Activated CD8-positive, alpha-beta T cell treated with anti-CD3 and anti-CD28 coated beads, Interleukin-2, amount 10 ng/mL, durations not matched to agents 7 days and 5 days (primary cell): Measurements from ENCODE around the gene CDK5RAP1. TPM values are rescaled to one million over a fixed set of nuclear protein-coding genes. Genes with fewer than 3 reads are reported as not detected.
A peak's percentile ranks its signal among the peaks of the same experiment; 100 is the strongest.

Source experiments
- ATAC-seq: fragments of 150-1000 bp; cut with Tn5 transposase; one replicate; pipeline ENCODE4 v1.10.0; 2021; ENCODE audit warnings: moderate library complexity
- CTCF ChIA-PET: fragments of 350-600 bp; sonication (Branson Sonifier 250); formaldehyde crosslinking; loops from one replicate; lab custom pipeline; 2021; ENCODE audit warnings: antibody characterized with exemption; lab: Charles Lee
- POLR2A ChIA-PET: fragments of 350-600 bp; sonication (Branson Sonifier 250); formaldehyde crosslinking; loops from one replicate; lab custom pipeline; 2021; ENCODE audit warnings: antibody characterized with exemption; lab: Charles Lee
- DNase-seq: peaks from one replicate; pipeline ENCODE4 v3.0.0-alpha.2; 2020
- H3K27ac Mint-ChIP-seq: one replicate; pipeline ENCODE4 v1.8.0; 2021; ENCODE audit warnings: mild to moderate bottlenecking, mixed read lengths
- H3K27me3 Mint-ChIP-seq: one replicate; pipeline ENCODE4 v1.8.0; 2021; ENCODE audit warnings: low read depth, mixed read lengths
- H3K36me3 Mint-ChIP-seq: one replicate; pipeline ENCODE4 v1.8.0; 2021; ENCODE audit warnings: low read depth, mixed read lengths
- H3K4me1 Mint-ChIP-seq: one replicate; pipeline ENCODE4 v1.8.0; 2021; ENCODE audit warnings: low read depth, mixed read lengths
- H3K4me3 Mint-ChIP-seq: one replicate; pipeline ENCODE4 v1.8.0; 2021; ENCODE audit warnings: mild to moderate bottlenecking, mixed read lengths
- H3K9me3 Mint-ChIP-seq: one replicate; pipeline ENCODE4 v1.8.0; 2022; ENCODE audit warnings: mixed read lengths; ENCODE audit not compliant: insufficient read depth
- total RNA-seq, 2 experiments: library from RNA; stranded (reverse); gene quantifications; one replicate each; pipeline ENCODE4 v1.2.3, GENCODE V29; 2021

Gene CDK5RAP1
- total RNA-seq, 2 experiments from 2014 or later, result 32.9 to 37.5 TPM

DNA sequence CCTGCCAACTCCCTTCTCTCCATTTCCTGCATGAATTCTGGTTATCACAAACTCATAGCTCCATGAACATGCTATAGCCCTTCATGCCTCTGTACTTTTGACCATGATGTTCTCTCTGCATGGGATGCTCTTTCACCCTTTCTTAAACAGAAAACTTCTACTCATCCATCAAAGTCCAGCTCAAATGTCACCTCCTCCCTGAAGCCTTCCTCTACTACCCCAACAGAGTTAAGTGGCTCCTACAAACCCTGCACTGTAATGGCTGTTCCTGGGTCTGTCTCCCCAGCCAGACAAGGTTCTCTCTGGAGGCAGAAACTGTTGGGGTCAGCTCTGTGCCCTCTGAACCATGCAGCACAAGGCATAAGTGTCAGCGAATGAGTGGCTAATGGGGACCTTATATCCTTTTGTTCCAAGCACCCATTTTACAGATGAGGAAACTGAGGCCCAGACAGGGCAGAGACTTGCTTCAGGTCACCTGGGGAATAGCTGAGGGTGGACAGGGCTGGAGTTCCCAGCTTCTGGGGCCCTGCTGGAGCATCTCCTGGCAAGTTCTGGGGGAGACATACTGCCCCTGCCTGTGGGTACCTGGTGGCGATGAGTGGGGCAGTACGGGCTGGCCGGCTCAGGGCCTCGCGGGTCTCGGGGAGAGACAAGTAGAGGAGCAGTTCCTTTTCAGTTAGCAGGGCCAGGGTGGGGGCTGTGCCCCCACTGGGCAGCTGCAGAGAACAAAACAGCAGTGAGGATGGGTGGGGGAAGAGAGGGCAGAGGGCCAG lies 10.6 kb upstream of the CDK5RAP1 start:
- Mint-ChIP-seq H3K27me3 (no peaks in the 10 kb centered on the region), H3K4me1 (peaks cover 2% of the 10 kb centered on the region), H3K36me3 (peaks cover 12% of the 10 kb centered on the region), H3K9me3 (no peaks in the 10 kb centered on the region), H3K4me3 (no peak overlapping the region), H3K27ac (no peak overlapping the region)
- POLR2A ChIA-PET, result interaction anchor here (1.5 kb wide), 1 partner anchor 10 kb away, joined by 5 read pairs; the partner anchor contains the start of gene CDK5RAP1
- CTCF ChIA-PET, result interaction anchor here (1.4 kb wide), 1 partner anchor 150 kb away, joined by 4 read pairs; no protein-coding TSS in a partner anchor
- ATAC-seq (no peak), DNase-seq (no peak)

DNA sequence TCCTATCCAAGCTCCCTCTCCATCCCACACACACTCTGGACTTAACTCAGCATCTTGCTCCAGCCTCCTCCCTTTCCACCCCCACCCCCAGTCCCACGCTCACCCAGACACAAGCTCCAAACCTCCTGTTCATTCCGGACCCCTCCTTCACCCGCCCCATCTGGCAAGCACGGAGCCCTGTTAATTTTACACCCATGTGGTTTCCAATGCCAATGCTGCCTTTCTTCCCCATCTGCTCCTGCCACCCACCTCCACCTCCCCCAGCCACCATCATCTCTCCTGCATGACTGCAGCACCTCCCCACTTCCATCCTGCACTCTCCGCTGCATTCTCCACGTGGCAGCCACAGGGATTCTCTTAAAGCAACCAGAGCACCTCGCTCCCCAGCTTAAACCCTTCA lies 9.9 kb upstream of the CDK5RAP1 start:
- CTCF ChIA-PET, result interaction anchor here (1.4 kb wide), 1 partner anchor 151 kb away, joined by 4 read pairs; no protein-coding TSS in a partner anchor
- H3K4me3 Mint-ChIP-seq, result no peak overlapping the region
- POLR2A ChIA-PET, result interaction anchor here (1.5 kb wide), 1 partner anchor 10 kb away, joined by 5 read pairs; the partner anchor contains the start of gene CDK5RAP1
- H3K36me3 Mint-ChIP-seq, result peaks cover 13% of the 10 kb centered on the region
- H3K27me3 Mint-ChIP-seq, result no peaks in the 10 kb centered on the region
- H3K27ac Mint-ChIP-seq, result no peak overlapping the region
- ATAC-seq (no peak), DNase-seq (no peak)
- H3K4me1 Mint-ChIP-seq, result peaks cover 2% of the 10 kb centered on the region
- H3K9me3 Mint-ChIP-seq, result no peaks in the 10 kb centered on the region

DNA sequence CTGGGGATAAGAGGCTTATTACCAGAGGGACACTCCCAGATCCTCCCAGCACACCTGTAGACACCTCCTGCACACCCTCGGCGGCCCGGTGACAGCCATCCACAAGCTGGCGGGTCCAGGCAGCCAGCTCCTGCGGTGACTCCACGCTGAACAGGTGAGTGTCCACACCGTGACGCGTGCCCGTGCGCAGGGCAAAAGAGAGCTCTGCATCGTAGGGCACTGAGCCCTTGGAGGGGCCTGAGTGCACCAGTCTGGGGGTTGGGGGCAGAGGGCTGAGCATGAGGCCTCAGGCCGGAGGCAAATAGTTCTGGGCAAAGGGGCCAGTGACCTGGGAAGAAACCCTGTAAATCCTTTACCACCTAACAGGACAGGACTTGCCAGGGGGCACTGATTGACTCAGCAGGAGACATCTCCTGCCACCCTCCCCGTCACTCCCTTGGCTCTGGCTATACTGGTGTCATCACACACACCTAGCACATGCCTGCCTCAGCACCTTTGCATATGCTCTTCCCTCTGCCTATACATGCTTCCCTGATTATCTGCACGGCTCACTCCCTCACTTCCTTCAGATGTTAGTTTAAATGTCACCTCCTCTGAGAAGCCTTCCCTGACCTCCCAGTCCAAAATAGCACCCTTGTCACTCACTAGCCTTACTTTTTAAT lies 8.9 kb upstream of the CDK5RAP1 start:
- ChIA-PET POLR2A (no interaction called here), CTCF (no interaction called here)
- Mint-ChIP-seq H3K36me3 (peaks cover 13% of the 10 kb centered on the region), H3K4me1 (peaks cover 2% of the 10 kb centered on the region), H3K9me3 (no peaks in the 10 kb centered on the region), H3K27ac (no peak overlapping the region), H3K4me3 (no peak overlapping the region), H3K27me3 (no peaks in the 10 kb centered on the region)
- no peak for ATAC-seq
- no peak for DNase-seq

DNA sequence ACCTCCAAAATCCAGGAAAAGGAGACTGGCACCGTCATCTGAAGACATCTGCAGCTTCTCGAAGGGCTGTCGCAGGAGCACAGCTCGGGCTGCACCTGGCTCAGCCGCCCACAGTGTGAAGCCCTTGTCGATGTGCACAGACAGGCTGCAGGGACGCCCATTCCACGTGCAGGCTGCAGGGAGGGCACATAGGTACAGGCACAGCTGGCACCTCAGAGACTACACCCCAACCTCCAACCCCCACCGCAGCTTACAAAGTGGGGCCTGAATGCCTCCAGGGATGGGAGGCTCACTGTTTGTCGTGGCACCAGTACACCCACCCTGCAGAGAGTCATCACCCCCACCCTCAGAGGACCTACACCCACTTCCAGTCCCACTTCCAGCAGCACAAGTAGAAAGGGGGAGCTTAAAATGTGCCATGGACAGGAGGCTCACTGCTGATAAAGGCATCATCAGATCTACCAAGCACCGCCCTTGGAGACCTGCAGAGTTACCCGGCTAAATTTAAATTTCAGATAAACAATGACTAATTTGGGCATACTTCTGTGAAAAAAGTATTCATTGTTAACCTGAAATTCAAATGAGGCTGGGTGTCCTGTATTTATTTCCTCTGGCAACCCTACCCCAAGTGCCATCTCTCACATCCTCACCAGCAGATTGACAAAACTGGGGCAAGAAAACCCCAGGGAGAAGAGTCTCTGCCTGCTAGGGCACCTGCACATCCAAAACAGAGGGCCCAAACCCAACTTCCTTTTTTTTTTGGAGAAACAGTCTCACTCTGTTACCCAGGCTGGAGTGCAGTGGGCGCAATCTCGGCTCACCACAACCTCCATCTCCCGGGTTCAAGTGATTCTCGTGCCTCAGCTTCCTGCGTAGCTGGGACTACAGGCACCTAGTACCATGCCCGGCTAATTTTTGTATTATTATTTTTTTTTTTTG lies 7.7 kb upstream of the CDK5RAP1 start:
- H3K9me3 Mint-ChIP-seq, result no peaks in the 10 kb centered on the region
- peaks cover 13% of the 10 kb centered on the region for H3K36me3 Mint-ChIP-seq
- CTCF ChIA-PET, result no interaction called here
- H3K4me3 Mint-ChIP-seq, result no peak overlapping the region
- ATAC-seq, result no peak
- H3K27me3 Mint-ChIP-seq, result no peaks in the 10 kb centered on the region
- no peak overlapping the region for H3K27ac Mint-ChIP-seq
- POLR2A ChIA-PET, result no interaction called here
- H3K4me1 Mint-ChIP-seq, result peaks cover 2% of the 10 kb centered on the region
- DNase-seq, result no peak

DNA sequence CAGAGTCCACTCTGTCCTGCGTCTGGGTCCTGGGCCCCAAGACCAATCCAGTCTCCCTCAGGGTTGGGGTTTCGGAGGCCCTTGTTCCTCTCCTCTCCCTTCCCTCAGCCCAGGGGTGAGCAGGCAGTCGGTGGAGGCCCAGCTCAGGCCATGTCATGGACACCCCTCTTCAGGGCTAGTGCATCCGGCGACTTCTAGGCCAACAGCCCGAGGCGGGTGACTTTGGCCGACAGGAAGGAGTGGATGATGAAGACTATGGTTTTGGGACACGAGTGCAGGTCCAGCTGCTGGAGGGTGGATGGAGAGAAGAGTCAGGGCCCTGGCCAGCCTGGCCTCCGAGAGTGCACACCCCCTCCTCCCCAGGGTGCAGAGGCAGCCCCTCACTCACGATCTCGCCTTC lies 7.0 kb upstream of the CDK5RAP1 start:
- CTCF ChIA-PET, result no interaction called here
- no peak overlapping the region for H3K27ac Mint-ChIP-seq

DNA sequence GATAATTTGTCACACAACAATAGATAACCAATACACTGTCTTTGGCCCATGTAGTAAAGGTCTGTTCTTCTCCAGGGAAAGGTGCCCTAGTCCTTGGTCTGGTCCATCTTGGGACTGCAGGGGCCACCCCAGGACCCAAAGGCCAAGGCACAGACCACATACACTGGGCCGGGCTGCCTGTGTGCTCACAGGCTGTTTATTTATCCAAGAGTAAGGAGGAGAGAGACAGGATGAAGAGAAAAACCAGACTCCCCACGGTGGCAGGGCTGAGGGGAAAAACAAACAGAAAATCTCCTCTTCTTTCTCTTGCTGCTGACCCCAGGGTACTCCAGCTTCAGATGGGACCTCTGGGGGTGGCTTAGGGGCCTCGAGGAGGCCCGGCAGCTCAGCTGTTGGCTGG lies 6.5 kb upstream of the CDK5RAP1 start:
- ATAC-seq (no peak), DNase-seq (no peak)
- no peaks in the 10 kb centered on the region for H3K9me3 Mint-ChIP-seq
- ChIA-PET POLR2A (no interaction called here), CTCF (no interaction called here)
- H3K36me3 Mint-ChIP-seq, result peaks cover 13% of the 10 kb centered on the region
- no peak overlapping the region for H3K27ac Mint-ChIP-seq
- peaks cover 5% of the 10 kb centered on the region for H3K4me1 Mint-ChIP-seq
- H3K27me3 Mint-ChIP-seq, result no peaks in the 10 kb centered on the region
- no peak overlapping the region for H3K4me3 Mint-ChIP-seq

More for the DNA sequence above, 7.0 kb upstream of the CDK5RAP1 start:
- Mint-ChIP-seq H3K4me1 (peaks cover 5% of the 10 kb centered on the region), H3K9me3 (no peaks in the 10 kb centered on the region), H3K4me3 (no peak overlapping the region), H3K36me3 (peaks cover 13% of the 10 kb centered on the region), H3K27me3 (no peaks in the 10 kb centered on the region)
- ATAC-seq (no peak), DNase-seq (no peak)
- POLR2A ChIA-PET, result no interaction called here

DNA sequence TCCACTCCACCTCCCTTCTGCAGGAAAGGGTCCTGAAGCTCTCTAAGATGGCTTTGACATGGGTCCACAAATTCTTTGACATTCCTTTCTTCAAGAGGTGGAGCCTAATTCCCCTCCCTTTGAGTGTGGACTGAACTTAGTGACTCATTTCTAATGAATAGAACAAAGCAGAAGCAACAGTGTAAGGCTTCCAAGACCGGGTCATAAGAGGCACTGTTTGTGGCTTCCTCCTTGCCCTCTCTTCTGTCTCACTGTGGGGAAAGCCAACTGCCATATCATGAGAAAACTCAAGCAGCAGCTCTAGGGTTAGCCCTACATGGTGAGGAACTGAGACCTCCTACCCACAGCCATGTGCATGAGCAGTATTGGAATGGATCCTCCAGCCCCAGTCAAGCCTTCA lies 5.9 kb upstream of the CDK5RAP1 start:
- ATAC-seq, result no peak

DNA sequence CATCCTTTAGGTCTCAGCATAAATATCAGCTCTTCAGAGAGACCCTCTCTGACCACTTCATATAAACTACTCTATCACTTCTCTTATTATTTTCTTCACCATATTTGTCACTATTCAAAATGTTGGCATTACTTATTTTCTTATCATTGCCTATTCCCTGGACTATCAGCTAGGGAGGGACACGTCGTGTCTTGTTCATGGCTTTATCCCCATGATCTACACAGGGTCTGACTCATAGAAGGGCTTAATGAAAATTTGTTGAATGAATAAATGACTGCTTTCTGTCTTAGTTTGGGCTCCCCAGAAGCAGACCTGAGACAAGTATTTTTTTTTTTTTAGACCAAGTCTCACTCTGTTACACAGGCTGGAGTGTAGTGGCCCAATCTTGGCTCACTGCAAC lies 3.0 kb upstream of the CDK5RAP1 start:
- CTCF ChIA-PET, result no interaction called here
- peaks cover 13% of the 10 kb centered on the region for H3K36me3 Mint-ChIP-seq
- H3K9me3 Mint-ChIP-seq, result no peaks in the 10 kb centered on the region
- DNase-seq (no peak), ATAC-seq (no peak)
- no peak overlapping the region for H3K27ac Mint-ChIP-seq
- H3K27me3 Mint-ChIP-seq, result no peaks in the 10 kb centered on the region
- POLR2A ChIA-PET, result no interaction called here
- peaks cover 28% of the 10 kb centered on the region for H3K4me1 Mint-ChIP-seq
- no peak overlapping the region for H3K4me3 Mint-ChIP-seq

More for the DNA sequence above, 5.9 kb upstream of the CDK5RAP1 start:
- H3K4me3 Mint-ChIP-seq, result no peak overlapping the region
- H3K4me1 Mint-ChIP-seq, result peaks cover 10% of the 10 kb centered on the region
- no peaks in the 10 kb centered on the region for H3K9me3 Mint-ChIP-seq
- CTCF ChIA-PET, result no interaction called here
- DNase-seq, result no peak
- H3K27me3 Mint-ChIP-seq, result no peaks in the 10 kb centered on the region
- H3K27ac Mint-ChIP-seq, result peak overlapping the region; percentile 49
- peaks cover 13% of the 10 kb centered on the region for H3K36me3 Mint-ChIP-seq
- POLR2A ChIA-PET, result no interaction called here

DNA sequence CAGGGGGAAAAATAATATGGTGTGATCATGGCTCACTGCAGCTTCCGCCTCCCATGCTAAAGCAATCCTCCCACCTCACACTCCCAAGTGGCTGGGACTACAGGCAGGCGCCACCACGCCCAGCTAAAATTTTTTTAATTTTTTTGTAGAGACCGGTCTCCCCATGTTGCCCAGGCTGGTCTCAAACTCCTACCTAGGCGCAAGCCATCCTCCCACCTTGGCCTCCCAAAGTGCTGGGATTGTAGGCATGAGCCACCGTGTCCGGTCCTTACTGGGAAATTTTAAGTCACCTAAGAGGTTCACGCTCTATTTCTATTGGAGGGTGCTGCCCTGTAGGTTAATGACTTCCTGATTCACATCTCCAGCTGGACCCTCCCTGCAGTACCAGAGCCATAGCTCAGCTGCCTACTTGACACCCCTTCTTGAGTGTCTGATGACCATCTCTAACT lies 626 bp upstream of the CDK5RAP1 start:
- peaks cover 31% of the 10 kb centered on the region for H3K4me1 Mint-ChIP-seq
- no peaks in the 10 kb centered on the region for H3K27me3 Mint-ChIP-seq
- POLR2A ChIA-PET, result interaction anchor here (0.6 to 1.4 kb wide), 11 partner anchors 9 to 710 kb away, joined by 3 to 8 read pairs (median 4); partner anchors contain the start of genes EIF2S2 and SNTA1
- ATAC-seq (peak; percentile 21), DNase-seq (no peak)
- CTCF ChIA-PET, result interaction anchor here (0.7 to 1.6 kb wide), 3 partner anchors 10 to 559 kb away, joined by 3 to 8 read pairs (median 3); no protein-coding TSS in a partner anchor
- H3K4me3 Mint-ChIP-seq, result peak overlapping the region; percentile 91
- H3K27ac Mint-ChIP-seq, result peak overlapping the region; percentile 92
- H3K36me3 Mint-ChIP-seq, result peaks cover 4% of the 10 kb centered on the region
- H3K9me3 Mint-ChIP-seq, result no peaks in the 10 kb centered on the region

DNA sequence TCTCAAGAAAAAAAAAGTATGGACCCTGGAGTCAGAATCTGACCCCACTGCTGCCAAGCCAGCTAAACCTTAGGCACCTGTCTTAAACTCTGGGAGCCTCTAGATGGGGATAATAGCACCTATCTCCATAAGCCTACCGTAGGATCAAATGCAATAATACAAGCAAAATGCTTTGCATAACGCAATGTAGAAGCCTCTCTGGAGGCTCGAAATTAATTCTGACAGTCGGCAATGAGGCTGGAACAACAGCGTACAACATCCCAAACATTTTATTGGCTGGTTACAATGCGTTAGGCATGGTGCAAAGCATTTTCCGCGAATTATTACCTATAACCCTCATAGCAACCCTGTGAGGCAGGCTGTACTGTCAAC lies 521 bp downstream of the CDK5RAP1 start:
- DNase-seq (no peak), ATAC-seq (peak; percentile 57)
- Mint-ChIP-seq H3K9me3 (no peaks in the 10 kb centered on the region), H3K27ac (peak overlapping the region; percentile 92), H3K4me1 (peaks cover 31% of the 10 kb centered on the region), H3K27me3 (no peaks in the 10 kb centered on the region), H3K36me3 (peaks cover 9% of the 10 kb centered on the region), H3K4me3 (peak overlapping the region; percentile 91)
- ChIA-PET POLR2A (interaction anchor here (0.9 to 1.5 kb wide), 8 partner anchors 28 to 711 kb away, joined by 3 to 8 read pairs (median 4); partner anchors contain the start of genes ACTL10, EIF2S2 and SNTA1), CTCF (interaction anchor here (0.7 to 2.4 kb wide), 4 partner anchors 8 to 268 kb away, joined by 3 to 8 read pairs (median 5); no protein-coding TSS in a partner anchor)

DNA sequence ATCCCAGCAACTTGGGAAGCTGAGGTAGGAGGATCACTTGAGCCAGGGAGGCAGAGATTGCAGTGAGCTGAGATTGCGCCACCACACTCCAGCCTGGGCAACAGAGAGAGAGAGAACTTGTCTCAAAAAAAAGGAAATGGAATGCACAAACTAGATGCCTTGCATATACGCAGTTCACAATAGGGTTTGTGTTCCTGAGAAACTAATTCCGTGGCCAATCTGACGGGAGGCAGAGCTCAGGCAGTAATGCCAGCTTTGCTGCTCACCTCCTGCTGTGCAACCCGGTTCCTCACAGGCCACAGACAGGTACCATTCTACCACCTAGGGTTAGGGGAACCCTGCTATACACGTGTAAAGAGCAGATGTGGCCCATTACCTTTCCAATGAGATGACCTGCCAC lies 1.4 kb downstream of the CDK5RAP1 start:
- H3K4me1 Mint-ChIP-seq, result peaks cover 31% of the 10 kb centered on the region
- H3K27ac Mint-ChIP-seq, result no peak overlapping the region
- no peaks in the 10 kb centered on the region for H3K9me3 Mint-ChIP-seq
- no peaks in the 10 kb centered on the region for H3K27me3 Mint-ChIP-seq
- no peak for DNase-seq
- peak overlapping the region; percentile 91 for H3K4me3 Mint-ChIP-seq
- ATAC-seq, result no peak
- ChIA-PET POLR2A (interaction anchor here (1.1 to 1.5 kb wide), 2 partner anchors 29 to 267 kb away, joined by 3 to 4 read pairs; partner anchors contain the start of gene ACTL10), CTCF (interaction anchor here (1.0 to 2.4 kb wide), 2 partner anchors 45 to 49 kb away, joined by 4 to 7 read pairs; no protein-coding TSS in a partner anchor)
- H3K36me3 Mint-ChIP-seq, result peaks cover 10% of the 10 kb centered on the region
